HG03354 (cell line): ENCODE data around the gene KPNA5.
A peak's percentile ranks its signal among the peaks of the same experiment; 100 is the strongest.
"Not testable (repeated sequence)": the region's sequence is repeated elsewhere in the genome, so short reads cannot be mapped to it uniquely, and the experiment has no call there.

ENCODE experiments used
- ATAC-seq: cut with Tn5 transposase; IDR thresholded peaks from one replicate; pipeline ENCODE4 v1.9.1; 2021; ENCODE audit warnings: mild to moderate bottlenecking; ENCODE audit not compliant: unreplicated experiment, poor library complexity, severe bottlenecking

KPNA5 gene

GRCh38 chr6:116695401-116695800 is 14.4 kb downstream of the KPNA5 start:
- ATAC-seq, result peak; percentile 97

GRCh38 chr6:116697480-116697879 is 16.5 kb downstream of the KPNA5 start:
- ATAC-seq, result peak; percentile 74

GRCh38 chr6:116703888-116704287 is 22.9 kb downstream of the KPNA5 start:
- ATAC-seq, result not testable (repeated sequence)

GRCh38 chr6:116705917-116706316 is 24.9 kb downstream of the KPNA5 start:
- no peak for ATAC-seq

GRCh38 chr6:116714296-116714695 is 33.3 kb downstream of the KPNA5 start:
- no peak for ATAC-seq

- no peak for ATAC-seq
These were observed 33.8 kb downstream of the KPNA5 start for GRCh38 chr6:116714761-116715160.

- no peak for ATAC-seq
These were observed 45.9 kb downstream of the KPNA5 start for GRCh38 chr6:116726947-116727346.

GRCh38 chr6:116730513-116730912 is 49.5 kb downstream of the KPNA5 start:
- no peak for ATAC-seq

GRCh38 chr6:116737004-116737403 is 56.0 kb downstream of the KPNA5 start:
- no peak for ATAC-seq

- not testable (repeated sequence) for ATAC-seq
These were observed 59.5 kb downstream of the KPNA5 start for GRCh38 chr6:116740486-116740885.

GRCh38 chr6:116741571-116741970 is 60.6 kb downstream of the KPNA5 start:
- ATAC-seq, result no peak

- no peak for ATAC-seq
These were observed 64.2 kb downstream of the KPNA5 start for GRCh38 chr6:116745176-116745575.

- no peak for ATAC-seq
These were observed 80.8 kb downstream of the KPNA5 start for GRCh38 chr6:116761779-116762178.

- ATAC-seq, result no peak
These were observed 81.2 kb downstream of the KPNA5 start for GRCh38 chr6:116762235-116762634.

- ATAC-seq, result no peak
These were observed 82.0 kb downstream of the KPNA5 start for GRCh38 chr6:116763048-116763447.

- ATAC-seq, result no peak
These were observed 83.1 kb downstream of the KPNA5 start for GRCh38 chr6:116763906-116764628.

- no peak for ATAC-seq
These were observed 83.6 kb downstream of the KPNA5 start for GRCh38 chr6:116764629-116764960.

GRCh38 chr6:116764961-116765841 is 84.2 kb downstream of the KPNA5 start, which contains the start of gene FAM162B:
FAM162B (minus strand) TSS chr6:116765719; CDS start chr6:116765576, 143 bp downstream.
- ATAC-seq, result peak; percentile 47

- ATAC-seq, result no peak
These were observed 85.6 kb downstream of the KPNA5 start for GRCh38 chr6:116766506-116767176.

- ATAC-seq, result no peak
These were observed 86.7 kb downstream of the KPNA5 start for GRCh38 chr6:116767715-116768114.
